Activated CD8-positive, alpha-beta memory T cell treated with anti-CD3 and anti-CD28 coated beads for 36 hours (primary cell): ENCODE data around the gene SETD5. TPM values are rescaled to one million over a fixed set of nuclear protein-coding genes. Genes with fewer than 3 reads are reported as not detected.

ENCODE experiments used
- CTCF ChIA-PET: fragments of 350-600 bp; sonication (Branson Sonifier 250); formaldehyde crosslinking; loops from one replicate; lab custom pipeline; 2021; ENCODE audit warnings: antibody characterized with exemption; lab: Charles Lee
- POLR2A ChIA-PET: fragments of 350-600 bp; sonication (Branson Sonifier 250); formaldehyde crosslinking; loops from one replicate; lab custom pipeline; 2021; ENCODE audit warnings: antibody characterized with exemption; lab: Charles Lee
- total RNA-seq, 2 experiments: library from RNA; stranded (reverse); gene quantifications; one replicate each; pipeline ENCODE4 v1.2.3, GENCODE V29; 2021

The SETD5 gene
- total RNA-seq, 2 experiments from 2014 or later = 98.0 to 101 TPM

DNA sequence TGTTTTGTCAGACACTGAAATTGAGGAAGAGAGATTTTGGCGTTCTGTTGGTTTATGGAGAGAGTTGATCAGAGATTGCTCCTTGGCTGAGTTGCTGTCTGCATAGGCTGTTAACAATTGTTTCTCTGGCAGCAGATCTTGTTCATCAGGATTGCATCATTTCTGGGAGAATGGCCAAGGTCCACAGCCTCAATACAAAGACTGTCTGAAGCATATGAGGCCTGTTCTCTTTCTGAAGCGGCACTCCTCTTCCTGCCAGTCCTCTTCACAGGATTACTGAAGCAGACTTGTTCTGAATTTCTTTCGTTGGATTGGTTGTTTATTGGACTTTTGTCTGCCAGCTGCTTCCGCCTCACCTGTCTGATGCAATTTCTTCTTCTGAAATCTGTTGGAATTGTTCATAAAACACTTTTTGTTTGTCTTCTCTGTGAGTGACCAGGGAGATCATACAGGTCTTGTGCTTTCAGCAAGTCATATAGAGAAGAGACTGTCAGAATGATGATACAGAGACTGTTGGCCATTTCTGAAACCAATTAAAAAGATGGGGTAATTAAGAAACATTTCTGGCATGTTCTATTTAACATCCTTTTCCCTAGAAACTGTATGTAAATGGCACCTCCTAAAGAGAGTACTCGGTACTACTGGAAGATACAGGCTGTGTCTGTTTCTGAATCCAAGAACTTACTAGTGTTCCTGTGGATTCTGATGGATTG lies 25.5 kb downstream of the SETD5 start:
- ChIA-PET POLR2A (no interaction called here), CTCF (no interaction called here)

GRCh38 chr3:9428411-9428810 lies 31.0 kb downstream of the SETD5 start:
- CTCF ChIA-PET = no interaction called here
- POLR2A ChIA-PET = no interaction called here

DNA sequence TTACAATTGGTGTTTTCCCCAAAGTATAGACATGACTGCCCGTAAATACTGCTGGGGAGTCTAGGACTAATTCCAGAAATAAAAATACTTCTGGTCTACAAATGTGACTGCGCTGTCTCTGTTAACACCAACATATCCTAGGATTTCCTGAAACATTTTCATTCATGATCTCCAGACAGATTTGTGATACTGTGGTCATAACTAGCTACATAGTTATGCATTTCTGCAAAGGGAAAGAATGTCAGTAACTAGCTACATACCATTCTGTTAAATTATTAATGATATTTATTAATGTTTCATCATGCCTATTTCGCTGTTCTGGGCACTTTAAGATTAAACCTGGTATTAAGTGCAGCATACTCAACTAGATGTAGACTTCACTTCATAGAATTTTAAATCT lies 33.3 kb downstream of the SETD5 start:
- ChIA-PET CTCF (no interaction called here), POLR2A (no interaction called here)

GRCh38 chr3:9433627-9434521 lies 36.5 kb downstream of the SETD5 start:
- POLR2A ChIA-PET = interaction anchor here (0.6 kb wide), 1 partner anchor 18 kb away, joined by 16 read pairs; no protein-coding TSS in a partner anchor
- CTCF ChIA-PET = no interaction called here

DNA sequence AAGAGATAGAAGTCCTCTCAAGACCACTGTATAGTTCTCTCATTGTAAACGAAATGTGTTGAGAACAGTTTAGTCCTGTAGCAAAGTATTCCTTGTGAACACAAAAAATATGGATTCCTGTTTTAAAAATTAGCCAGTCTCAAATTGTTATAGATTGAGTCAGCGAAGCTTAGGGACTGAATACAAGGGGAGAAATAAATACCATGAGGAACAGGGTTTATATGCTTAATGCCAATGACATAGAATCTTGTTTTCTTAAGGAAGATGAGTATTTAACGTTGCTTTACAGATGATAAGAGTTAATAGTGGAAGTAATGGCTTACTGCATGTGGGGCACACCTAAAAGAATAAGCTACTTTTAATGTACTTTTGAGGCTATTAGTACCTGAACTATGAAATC lies 37.9 kb downstream of the SETD5 start:
- CTCF ChIA-PET = no interaction called here
- POLR2A ChIA-PET = interaction anchor here (0.5 kb wide), 1 partner anchor 72 kb away, joined by 7 read pairs; no protein-coding TSS in a partner anchor

DNA sequence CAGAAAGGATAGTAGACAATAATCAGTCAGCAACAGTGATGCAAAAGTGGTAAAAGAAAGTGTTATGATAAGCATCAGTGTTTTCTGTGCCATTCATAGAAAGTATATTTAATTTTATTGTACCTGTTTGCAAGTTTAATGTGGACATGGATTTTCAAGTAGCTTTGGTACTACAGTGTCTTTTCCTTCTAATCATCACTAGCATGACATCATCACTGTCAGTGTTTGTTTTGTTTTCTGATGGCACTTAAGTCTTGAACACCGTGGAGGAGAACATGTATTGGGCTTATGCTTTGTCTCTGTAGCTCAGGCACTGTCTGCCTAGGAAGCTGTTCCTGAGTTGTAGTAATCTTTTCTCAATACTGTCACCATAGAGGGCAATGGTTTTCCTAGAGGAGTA lies 41.9 kb downstream of the SETD5 start:
- ChIA-PET POLR2A (no interaction called here), CTCF (interaction anchor here (0.7 kb wide), 1 partner anchor 13 kb away, joined by 3 read pairs; no protein-coding TSS in a partner anchor)

DNA sequence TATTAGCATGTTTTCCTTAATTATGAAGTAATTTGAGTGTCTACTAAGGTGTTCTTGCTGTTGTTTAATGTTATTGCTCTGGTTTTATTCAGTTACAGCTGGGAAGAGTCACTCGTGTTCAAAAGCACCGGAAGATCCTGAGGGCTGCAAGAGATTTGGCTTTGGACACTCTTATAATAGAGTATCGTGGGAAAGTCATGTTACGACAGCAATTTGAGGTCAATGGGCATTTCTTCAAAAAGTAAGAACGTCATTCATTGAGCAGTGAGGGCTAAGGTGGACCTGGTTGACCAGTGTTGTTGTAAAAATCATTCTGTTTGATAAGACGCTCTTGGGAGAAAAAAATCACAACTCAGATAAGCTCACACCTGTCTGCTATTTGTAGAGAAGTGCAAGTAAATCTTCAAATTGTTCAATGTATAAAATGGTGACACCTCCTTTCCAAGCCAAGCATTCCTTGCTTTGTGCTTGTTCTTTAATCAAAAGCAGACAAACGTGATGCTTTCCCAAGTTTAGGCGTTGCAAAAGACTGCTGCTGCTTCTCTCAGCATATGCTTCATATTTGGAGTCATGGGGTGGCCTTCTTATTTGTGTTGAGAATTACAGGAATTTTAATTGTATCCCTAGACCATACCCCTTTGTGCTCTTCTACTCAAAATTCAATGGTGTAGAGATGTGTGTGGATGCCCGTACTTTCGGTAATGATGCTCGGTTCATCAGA lies 44.2 kb downstream of the SETD5 start:
- CTCF ChIA-PET = interaction anchor here (0.6 to 0.7 kb wide), 2 partner anchors 45 to 724 kb away, joined by 3 to 4 read pairs; no protein-coding TSS in a partner anchor
- POLR2A ChIA-PET = no interaction called here

DNA sequence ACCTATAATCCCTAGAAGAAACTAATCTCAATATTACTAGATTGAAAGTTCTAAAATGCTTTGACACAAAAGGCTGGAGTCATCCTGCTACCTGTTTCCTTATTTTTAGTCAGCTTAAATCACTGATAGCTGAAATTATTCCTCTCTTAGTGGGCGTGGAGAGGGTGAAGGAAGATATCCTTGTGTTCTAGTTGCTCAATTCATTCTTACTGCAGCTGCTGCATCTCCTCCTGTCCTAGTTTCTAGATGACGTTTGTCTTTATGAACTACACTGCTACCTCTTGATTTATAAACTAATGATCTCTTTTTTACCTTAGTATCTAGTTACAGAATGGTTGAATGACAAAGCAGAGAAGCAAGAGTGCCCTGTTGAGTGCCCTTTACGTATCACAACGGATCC lies 50.7 kb downstream of the SETD5 start:
- POLR2A ChIA-PET = no interaction called here
- CTCF ChIA-PET = no interaction called here

DNA sequence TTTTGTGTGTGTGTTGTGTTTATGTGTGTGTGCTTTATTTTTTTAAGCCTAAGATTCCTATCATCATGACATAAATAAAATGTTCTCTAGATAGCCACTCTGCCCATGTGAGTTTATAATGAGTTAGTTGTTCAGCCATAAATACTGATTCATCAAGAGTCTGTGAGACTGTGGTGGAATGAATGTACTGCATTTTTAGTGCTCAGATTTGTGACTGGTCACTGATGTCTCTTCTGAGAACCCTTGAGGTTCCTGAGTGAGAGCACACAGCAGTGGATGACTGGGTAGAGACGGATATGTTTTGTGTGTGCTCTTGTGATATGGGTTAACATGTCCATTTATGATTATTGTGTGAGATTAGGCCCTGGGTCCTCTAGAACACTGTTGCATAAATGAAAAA lies 51.2 kb downstream of the SETD5 start:
- CTCF ChIA-PET = no interaction called here
- POLR2A ChIA-PET = no interaction called here

- ChIA-PET CTCF (no interaction called here), POLR2A (no interaction called here)
These were observed 52.7 kb downstream of the SETD5 start for GRCh38 chr3:9450126-9450525.

- ChIA-PET CTCF (no interaction called here), POLR2A (interaction anchor here (1.8 kb wide), 1 partner anchor 88 kb away, joined by 5 read pairs; the partner anchor contains the start of gene THUMPD3)
These were observed 53.6 kb downstream of the SETD5 start for GRCh38 chr3:9450991-9451390.

DNA sequence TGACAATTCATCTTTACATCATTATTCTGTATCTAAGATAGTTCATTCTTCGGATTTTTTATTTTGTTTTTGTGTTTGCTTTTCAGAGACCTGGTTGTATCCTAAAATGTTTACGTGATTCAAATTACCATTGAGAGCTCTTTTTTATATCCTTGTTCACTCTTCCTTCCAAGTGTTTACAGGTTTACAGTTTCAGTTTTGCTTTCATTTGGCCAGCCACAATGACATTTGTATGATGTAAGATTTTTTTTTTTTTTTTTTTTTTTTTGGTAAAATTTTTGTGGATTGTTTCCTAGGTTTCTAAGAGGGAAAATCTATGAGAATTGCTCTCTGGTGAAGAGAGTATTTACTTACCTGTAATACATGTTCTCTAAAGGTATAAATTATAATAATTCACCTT lies 55.0 kb downstream of the SETD5 start:
- CTCF ChIA-PET = interaction anchor here (1.1 kb wide), 1 partner anchor 13 kb away, joined by 3 read pairs; no protein-coding TSS in a partner anchor
- POLR2A ChIA-PET = interaction anchor here (0.7 to 1.8 kb wide), 2 partner anchors 18 to 90 kb away, joined by 5 to 16 read pairs; partner anchors contain the start of gene THUMPD3

GRCh38 chr3:9455596-9456131 lies 58.2 kb downstream of the SETD5 start:
- POLR2A ChIA-PET = no interaction called here
- CTCF ChIA-PET = no interaction called here

DNA sequence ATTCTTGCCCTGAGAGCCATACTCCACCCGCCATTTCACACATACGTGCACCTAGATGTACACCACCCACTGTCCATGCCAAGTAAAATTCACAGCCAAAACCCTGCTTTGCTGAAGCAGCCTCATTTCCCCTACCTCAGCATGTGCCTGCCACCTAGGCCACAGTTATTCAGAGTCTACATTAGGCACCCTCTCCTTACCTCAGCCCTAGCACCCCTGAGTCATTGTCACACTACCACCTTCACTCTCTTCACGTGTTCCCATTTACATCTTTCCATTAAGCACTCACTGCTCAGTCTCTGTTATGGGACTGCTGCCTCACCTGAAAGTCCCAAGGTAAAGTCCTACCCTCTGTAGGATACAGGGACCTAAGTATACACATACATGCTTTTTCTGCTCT lies 70.0 kb downstream of the SETD5 start:
- ChIA-PET CTCF (no interaction called here), POLR2A (no interaction called here)

DNA sequence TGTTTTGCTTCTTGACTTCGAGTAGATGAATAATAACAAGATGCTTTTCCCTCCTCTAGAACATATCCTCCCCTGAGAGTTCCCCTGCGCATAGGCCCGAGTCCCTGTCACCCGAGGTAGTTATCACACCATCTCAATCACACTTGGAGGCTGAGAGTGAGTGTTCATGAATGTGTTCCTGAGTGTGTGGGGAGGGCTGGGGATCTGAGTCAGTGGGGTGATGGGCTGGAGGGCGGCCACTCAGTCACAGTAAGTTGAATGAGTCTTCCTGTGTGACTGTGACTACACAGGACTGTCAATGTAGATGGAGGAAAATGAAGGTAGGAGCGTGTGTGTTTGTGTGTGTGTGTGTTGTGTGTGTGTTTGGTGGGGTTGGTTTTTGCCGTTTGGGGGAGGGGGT lies 71.0 kb downstream of the SETD5 start:
- CTCF ChIA-PET = no interaction called here
- POLR2A ChIA-PET = no interaction called here

DNA sequence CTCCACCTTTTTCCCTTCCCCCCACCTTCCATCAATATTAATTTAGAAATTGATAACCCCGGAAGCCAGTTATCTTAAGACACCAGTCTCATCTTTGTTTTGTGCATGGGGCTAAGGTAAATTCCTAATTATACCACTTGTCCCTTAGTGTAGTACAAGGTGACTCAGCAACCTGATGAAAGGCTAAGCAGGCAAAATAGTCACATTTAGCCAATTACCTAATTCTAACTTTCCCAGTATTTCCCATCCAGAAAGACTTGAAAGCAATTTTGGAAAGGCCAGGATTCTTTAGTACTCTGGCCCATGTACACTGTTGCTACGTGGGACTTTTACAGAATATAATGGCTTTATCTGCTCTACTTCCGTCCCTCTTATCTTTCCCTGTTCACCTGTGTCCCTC lies 72.6 kb downstream of the SETD5 start:
- CTCF ChIA-PET = no interaction called here

GRCh38 chr3:9473496-9474065 lies 76.2 kb downstream of the SETD5 start:
- ChIA-PET POLR2A (no interaction called here), CTCF (no interaction called here)

More for the DNA sequence above, 72.6 kb downstream of the SETD5 start:
- POLR2A ChIA-PET = interaction anchor here (0.6 kb wide), 1 partner anchor 67 kb away, joined by 3 read pairs; no protein-coding TSS in a partner anchor

DNA sequence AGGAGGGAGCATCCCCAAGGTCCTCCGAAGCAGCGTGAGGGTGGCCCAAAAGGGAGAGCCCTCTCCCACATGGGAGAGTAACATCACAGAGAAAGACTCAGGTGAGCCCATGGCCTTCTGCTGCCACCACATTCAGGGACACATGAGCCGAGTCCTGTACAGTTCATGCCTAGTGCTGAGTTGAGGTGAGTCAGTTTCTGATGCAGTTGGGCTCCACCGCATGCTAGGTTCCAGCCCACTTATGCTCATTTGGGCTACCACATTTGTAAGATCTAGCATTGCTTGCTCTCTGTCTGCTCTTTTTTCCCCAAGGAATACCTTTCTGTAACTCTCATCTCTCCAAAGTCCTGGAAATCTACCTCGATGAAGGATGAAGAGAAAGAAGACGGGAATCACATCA lies 77.1 kb downstream of the SETD5 start:
- ChIA-PET POLR2A (no interaction called here), CTCF (no interaction called here)

DNA sequence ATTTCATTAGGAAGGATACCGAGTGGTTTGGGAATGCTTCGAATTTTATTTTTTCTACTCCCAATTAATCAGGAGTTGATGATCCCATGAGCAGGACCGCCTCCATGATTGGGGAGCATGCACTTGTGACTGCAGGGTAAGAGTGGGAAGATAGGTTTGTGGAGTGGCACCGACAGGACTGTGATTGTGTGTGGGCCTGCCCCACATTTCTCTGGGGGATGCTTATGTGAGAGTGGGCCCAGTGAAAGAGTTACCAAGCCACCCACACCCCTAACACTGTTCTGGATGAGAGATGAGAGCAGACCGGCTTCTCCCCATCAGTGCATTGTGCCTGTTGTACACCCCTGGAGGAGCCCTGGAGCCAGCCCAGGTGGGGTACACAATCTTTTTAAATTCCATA lies 79.5 kb downstream of the SETD5 start:
- CTCF ChIA-PET = no interaction called here
- POLR2A ChIA-PET = interaction anchor here (0.7 kb wide), 1 partner anchor 243 kb away, joined by 7 read pairs; no protein-coding TSS in a partner anchor
